Ishikawa (cell line): ENCODE data around the gene GOLT1A.

Experiments used
- CEBPB ChIP-seq: IDR thresholded peaks from 2 replicates; pipeline ENCODE4 v1.6.1; 2012
- CREB1 ChIP-seq: IDR thresholded peaks from 2 replicates; pipeline ENCODE4 v1.6.1; 2012; ENCODE audit warnings: low read depth
- EGR1 ChIP-seq: IDR thresholded peaks from 2 replicates; pipeline ENCODE4 v1.6.1; 2012
- EP300 ChIP-seq: IDR thresholded peaks from 2 replicates; pipeline ENCODE4 v1.6.1; 2012; ENCODE audit warnings: borderline replicate concordance
- FOXM1 ChIP-seq: IDR thresholded peaks from 2 replicates; pipeline ENCODE4 v1.6.1; 2012; ENCODE audit warnings: low read depth, borderline replicate concordance
- NFIC ChIP-seq: IDR thresholded peaks from 2 replicates; pipeline ENCODE4 v1.6.1; 2012
- RAD21 ChIP-seq: IDR thresholded peaks from 2 replicates; pipeline ENCODE4 v1.6.1; 2012; ENCODE audit warnings: low read depth
- TAF1 ChIP-seq: IDR thresholded peaks from 2 replicates; pipeline ENCODE4 v1.6.1; 2012; ENCODE audit warnings: low read depth, mild to moderate bottlenecking
- TCF12 ChIP-seq: IDR thresholded peaks from 2 replicates; pipeline ENCODE4 v1.6.1; 2012; ENCODE audit warnings: low read depth
- TEAD4 ChIP-seq: IDR thresholded peaks from 2 replicates; pipeline ENCODE4 v1.6.1; 2012
- USF1 ChIP-seq: IDR thresholded peaks from 2 replicates; pipeline ENCODE4 v1.6.1; 2012
- YY1 ChIP-seq: IDR thresholded peaks from 2 replicates; pipeline ENCODE4 v1.6.1; 2012; ENCODE audit warnings: low read depth
- ZBTB7A ChIP-seq: IDR thresholded peaks from 2 replicates; pipeline ENCODE4 v1.6.1; 2012; ENCODE audit warnings: low read depth
- TF ChIP-seq, protein P1 (sequence below): IDR thresholded peaks from 2 replicates; pipeline ENCODE4 v1.6.1; 2012; ENCODE audit warnings: low read depth, mild to moderate bottlenecking
- TF ChIP-seq, protein P2 (sequence below): IDR thresholded peaks from 2 replicates; pipeline ENCODE4 v1.6.1; 2012

The GOLT1A gene

DNA sequence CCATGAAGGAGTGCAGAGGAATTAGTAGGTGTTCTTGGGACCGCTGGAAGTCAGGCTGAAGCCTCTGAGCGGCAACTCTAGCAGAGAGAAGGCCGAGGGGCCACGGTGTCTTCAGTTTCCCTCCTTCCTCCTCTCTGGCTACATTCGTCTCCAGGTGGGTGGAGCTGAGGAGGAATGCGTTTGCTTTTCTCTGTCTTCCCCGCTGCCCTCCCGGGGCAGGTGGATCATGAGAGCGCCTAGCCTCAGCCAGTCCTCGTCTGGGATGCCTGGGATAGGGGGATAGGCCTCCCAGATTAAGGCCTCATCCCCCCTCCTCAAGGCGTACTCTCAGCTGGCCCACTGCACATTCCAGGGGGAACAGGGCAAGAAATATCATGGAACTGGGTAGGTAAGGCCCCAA lies 7.5 kb upstream of the GOLT1A start:
- TF ChIP-seq CEBPB (no peak), NFIC (no peak), FOXM1 (no peak), EGR1 (no peak), USF1 (no peak), YY1 (no peak), TCF12 (no peak), RAD21 (no peak), EP300 (no peak), TAF1 (no peak)
- TF ChIP-seq, protein P1, sequence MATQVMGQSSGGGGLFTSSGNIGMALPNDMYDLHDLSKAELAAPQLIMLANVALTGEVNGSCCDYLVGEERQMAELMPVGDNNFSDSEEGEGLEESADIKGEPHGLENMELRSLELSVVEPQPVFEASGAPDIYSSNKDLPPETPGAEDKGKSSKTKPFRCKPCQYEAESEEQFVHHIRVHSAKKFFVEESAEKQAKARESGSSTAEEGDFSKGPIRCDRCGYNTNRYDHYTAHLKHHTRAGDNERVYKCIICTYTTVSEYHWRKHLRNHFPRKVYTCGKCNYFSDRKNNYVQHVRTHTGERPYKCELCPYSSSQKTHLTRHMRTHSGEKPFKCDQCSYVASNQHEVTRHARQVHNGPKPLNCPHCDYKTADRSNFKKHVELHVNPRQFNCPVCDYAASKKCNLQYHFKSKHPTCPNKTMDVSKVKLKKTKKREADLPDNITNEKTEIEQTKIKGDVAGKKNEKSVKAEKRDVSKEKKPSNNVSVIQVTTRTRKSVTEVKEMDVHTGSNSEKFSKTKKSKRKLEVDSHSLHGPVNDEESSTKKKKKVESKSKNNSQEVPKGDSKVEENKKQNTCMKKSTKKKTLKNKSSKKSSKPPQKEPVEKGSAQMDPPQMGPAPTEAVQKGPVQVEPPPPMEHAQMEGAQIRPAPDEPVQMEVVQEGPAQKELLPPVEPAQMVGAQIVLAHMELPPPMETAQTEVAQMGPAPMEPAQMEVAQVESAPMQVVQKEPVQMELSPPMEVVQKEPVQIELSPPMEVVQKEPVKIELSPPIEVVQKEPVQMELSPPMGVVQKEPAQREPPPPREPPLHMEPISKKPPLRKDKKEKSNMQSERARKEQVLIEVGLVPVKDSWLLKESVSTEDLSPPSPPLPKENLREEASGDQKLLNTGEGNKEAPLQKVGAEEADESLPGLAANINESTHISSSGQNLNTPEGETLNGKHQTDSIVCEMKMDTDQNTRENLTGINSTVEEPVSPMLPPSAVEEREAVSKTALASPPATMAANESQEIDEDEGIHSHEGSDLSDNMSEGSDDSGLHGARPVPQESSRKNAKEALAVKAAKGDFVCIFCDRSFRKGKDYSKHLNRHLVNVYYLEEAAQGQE: no peak
- TF ChIP-seq, protein P2, sequence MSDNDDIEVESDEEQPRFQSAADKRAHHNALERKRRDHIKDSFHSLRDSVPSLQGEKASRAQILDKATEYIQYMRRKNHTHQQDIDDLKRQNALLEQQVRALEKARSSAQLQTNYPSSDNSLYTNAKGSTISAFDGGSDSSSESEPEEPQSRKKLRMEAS: no peak

GRCh38 chr1:204219971-204220616 lies 6.3 kb upstream of the GOLT1A start:
- TF ChIP-seq ZBTB7A (no peak), TEAD4 (no peak), TCF12 (no peak), CEBPB (no peak), FOXM1 (no peak), RAD21 (no peak), NFIC (no peak), TAF1 (no peak), USF1 (no peak), EGR1 (no peak)
- TF ChIP-seq, protein P2: no peak
- TF ChIP-seq, protein P1: no peak

DNA sequence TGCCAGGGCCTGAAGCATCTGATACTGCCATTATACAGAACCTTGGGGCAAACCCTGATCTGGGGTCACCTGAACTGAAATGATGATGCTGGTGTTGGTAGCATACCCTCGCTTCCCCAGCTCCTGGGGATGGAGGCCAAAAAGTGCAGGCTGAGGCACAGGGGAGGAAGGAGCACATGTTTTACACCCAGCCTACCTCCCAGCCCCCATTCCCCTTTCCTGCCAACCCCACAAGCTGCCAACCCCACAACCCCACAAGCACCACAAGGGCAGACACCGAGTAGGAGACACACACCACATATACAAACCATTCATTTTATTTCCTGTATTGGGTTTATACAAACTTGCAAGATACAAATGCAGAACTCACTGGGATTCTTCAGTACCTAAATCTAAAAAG lies 4.8 kb upstream of the GOLT1A start:
- TF ChIP-seq EGR1: no peak
- TF ChIP-seq CREB1: no peak
- no peak for TF ChIP-seq TEAD4
- TF ChIP-seq, protein P2: no peak

- TF ChIP-seq CREB1: no peak
- TF ChIP-seq NFIC: no peak
- TF ChIP-seq RAD21: no peak
- TF ChIP-seq TCF12: no peak
- TF ChIP-seq TEAD4: no peak
- TF ChIP-seq EGR1: no peak
- no peak for TF ChIP-seq FOXM1
- TF ChIP-seq, protein P2: no peak
- no peak for TF ChIP-seq USF1
- no peak for TF ChIP-seq ZBTB7A
- no peak for TF ChIP-seq YY1
- TF ChIP-seq CEBPB: no peak
- TF ChIP-seq EP300: no peak
- TF ChIP-seq, protein P1: no peak
These were observed 3.8 kb upstream of the GOLT1A start for GRCh38 chr1:204217648-204218000.
